ENCODE results near the gene CD79B.
A peak's percentile ranks its signal among the peaks of the same experiment; 100 is the strongest.
"Not testable (repeated sequence)": the region's sequence is repeated elsewhere in the genome, so short reads cannot be mapped to it uniquely, and the experiment has no call there.

CD79B gene

DNA sequence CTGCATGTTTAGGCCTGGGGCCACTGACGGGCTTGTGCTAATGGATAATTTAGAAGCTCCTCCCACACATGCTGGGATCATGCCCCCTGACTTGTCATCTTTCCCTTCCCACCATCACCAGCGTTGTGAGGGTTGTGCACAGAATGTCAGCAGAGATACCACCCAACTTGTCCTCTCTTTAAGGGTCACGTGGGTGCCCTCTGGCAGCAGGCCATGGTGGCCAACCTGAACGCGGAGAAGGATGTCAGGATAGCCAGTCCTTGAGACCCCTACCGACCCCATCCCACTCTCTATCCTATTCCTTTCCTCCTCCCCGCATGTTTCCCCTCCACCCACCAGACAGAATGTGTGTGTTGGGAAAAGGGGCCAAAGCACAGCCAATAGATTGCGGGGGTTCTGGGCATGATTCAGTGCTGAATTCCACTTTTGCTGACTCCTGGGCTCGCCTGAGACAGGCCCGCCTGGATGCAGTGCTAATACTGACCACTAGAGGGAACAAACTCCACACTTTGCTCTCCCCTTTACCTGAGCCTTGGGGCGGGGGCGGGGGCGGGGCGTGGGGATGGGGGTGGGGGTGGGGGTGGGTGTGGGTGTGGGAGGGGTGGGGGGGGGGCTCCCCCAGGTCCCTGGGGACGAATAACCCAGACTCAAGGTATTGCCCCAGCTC is 50.1 kb downstream of the CD79B start, which contains the start of gene GH2:
GH2 (minus strand) TSS at position 10 of the 667 bp plus-strand sequence. CDS start 143 bp downstream, outside the sequence.
- FAIRE-seq (no peak), DNase-seq (ENCODE audit: low spot score) (peak; percentile 91)

DNA sequence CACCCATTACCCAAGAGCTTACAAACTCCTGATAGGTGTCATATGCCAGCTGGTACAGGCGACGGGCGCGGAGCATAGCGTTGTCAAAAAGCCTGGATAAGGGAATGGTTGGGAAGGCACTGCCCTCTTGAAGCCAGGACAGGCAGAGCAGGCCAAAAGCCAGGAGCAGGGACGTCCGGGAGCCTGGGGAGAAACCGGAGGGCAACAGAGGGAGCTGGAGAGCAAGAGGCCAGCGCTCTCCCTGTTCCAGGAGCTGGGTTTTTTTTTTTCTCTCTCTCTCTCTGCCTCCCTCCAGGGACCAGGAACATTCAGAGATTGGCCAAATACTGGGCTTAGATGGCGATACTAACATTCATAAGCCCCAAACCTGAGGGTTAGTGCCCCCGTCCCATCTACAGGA is 50.8 kb downstream of the CD79B start:
- FAIRE-seq; DNase-seq (ENCODE audit: low spot score): not testable (repeated sequence)

- DNase-seq (ENCODE audit: low spot score) = no peak
- no peak for FAIRE-seq
Observed at GRCh38 chr17:63880706-63881105, 51.4 kb downstream of the CD79B start.
